Measurements from ENCODE around the gene PCBP2.
"Not testable (repeated sequence)": the region's sequence is repeated elsewhere in the genome, so short reads cannot be mapped to it uniquely, and the experiment has no call there.

PCBP2 gene

GRCh38 chr12:53451661-53452158 is at the start of gene PCBP2:
Gene PCBP2 (plus strand): TSS chr12:53452102. CDS start chr12:53454801, 2,699 bp downstream.
- peak; percentile 99 for DNase-seq (ENCODE audit: low read depth)

DNA sequence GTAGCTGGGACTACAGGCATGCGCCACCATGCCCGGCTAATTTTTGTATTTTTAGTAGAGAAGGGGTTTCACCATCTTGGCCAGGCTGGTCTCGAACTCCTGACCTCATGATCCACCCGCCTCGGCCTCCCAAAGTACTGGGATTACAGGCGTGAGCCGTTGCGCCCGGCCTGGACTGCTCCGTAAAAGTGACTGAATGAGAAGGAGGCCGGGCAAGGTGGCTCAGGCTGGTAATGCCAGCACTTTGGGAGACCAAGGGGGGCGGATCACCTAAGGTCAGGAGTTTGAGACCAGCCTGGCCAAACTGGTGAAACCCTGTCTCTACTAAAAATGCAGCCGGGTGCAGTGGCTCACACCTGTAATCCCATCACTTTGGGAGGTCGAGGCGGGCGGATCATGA is 49.6 kb upstream of the PCBP2 start:
- not testable (repeated sequence) for DNase-seq (ENCODE audit: low read depth)

DNA sequence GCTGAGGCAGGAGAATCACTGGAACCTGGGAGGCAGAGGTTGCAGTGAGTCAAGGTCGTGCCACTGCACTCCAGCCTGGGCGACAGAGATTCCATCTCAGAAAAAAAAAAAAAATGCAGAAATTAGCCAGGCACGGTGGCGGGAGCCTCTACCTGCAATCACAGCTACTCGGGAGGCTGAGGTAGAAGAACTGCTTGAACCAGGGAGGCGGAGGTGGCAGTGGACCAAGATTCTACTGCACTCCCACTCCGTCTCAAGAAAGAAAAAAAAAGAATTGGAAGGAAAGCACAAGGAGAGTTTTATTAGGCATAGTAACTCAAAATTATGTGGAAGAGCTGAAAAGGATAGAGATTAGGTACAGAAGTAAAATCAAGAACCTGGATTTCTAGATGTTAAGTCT is 49.0 kb upstream of the PCBP2 start:
- no peak for DNase-seq (ENCODE audit: low read depth)

GRCh38 chr12:53410951-53411350 is 41.0 kb upstream of the PCBP2 start:
- DNase-seq (ENCODE audit: low read depth) = no peak

- no peak for DNase-seq (ENCODE audit: low read depth)
Observed at GRCh38 chr12:53413485-53414204, 38.3 kb upstream of the PCBP2 start.

DNA sequence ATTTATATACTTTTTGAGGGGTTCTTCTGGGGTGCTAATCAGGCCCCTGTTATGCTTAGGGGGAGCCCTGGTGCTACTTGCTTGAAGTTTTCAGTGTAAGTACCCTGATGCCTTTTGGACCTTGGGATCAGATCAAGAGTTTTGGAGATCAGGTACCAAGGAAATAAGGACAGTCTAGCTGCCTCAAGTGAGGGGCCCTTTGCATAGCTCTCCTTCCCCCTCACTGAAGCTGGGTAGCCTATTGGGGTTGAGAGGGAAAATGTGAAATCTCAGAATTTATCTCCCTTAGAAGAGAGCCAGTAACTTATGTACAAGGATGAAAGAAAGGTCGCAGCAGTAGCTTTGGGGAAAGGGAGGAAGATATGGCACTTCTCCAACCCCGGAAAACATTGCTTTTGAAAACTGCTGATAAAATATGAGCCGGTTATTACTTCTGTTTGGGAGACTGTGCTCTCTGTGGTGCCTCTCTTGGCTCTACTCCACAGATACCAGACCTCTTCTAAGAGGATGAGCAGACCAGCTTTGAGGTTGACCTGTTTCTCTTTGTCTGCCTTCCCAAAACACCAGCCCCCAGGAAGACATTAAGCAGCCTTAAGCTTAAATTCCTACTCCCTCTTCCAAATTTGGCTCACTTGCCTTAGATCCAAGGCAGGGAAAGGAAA is 37.0 kb upstream of the PCBP2 start:
- no peak for DNase-seq (ENCODE audit: low read depth)

GRCh38 chr12:53415752-53416389 is 36.0 kb upstream of the PCBP2 start:
- not testable (repeated sequence) for DNase-seq (ENCODE audit: low read depth)

DNA sequence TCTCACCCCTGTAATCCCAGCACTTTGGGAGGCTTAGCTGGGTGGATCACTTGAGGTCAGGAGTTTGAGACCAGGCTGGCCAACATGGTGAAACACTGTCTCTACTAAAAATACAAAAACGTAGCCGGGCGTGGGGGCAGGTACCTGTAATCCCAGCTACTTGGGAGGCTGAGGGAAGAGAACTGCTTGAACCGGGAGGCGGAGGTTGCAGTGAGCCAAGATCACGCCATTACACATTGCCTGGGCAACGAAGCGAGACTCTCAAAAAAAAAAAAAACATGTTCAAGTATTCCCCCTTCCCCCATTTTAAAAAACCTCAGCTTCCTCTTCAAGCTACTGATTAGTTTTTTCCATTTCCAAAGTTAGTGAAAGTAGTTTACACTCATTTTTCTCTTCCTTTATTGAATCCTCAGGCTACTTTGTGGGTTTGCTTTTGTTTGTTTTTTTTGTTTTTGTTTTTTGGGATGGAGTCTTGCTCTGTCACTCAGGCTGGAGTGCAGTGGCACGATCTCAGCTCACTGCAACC is 34.5 kb upstream of the PCBP2 start:
- DNase-seq (ENCODE audit: low read depth) = not testable (repeated sequence)

DNA sequence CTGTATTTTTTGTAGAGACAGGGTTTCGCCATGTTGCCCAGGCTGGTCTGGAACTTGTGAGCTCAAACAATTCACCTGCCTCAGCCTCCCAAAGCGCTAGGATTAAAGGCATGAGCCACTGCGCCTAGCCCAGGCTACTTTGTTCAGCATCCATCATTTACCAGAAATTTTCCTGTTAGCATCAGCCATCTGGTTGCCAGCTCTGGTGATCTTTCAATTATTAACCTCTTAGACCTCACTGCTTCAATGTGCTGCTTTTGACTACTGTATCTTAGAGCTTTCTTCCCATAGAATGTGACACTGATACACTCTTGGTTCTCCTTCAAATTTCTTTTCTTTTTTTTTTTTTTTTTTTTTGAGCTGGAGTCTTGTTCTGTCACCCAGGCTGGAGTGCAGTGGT is 33.7 kb upstream of the PCBP2 start:
- DNase-seq (ENCODE audit: low read depth) = no peak

- DNase-seq (ENCODE audit: low read depth) = no peak
Observed at GRCh38 chr12:53419756-53420155, 32.1 kb upstream of the PCBP2 start.

DNA sequence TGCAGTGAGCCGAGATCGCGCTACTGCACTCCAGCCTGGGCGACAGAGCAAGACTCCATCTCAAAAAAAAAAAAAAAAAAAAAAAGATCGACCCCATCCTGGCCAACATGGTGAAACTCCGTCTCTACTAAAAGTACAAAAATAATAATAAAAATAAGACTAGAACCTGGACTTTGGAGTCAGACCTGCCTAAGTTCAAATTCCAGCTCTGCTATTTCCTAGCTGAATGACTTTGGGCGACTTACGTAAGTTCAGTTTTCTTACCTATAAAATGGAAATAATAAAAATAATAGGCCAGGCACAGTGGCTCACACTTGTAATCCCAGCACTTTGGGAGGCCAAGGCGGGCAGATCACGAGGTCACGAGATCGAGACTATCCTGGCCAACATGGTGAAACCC is 29.7 kb upstream of the PCBP2 start:
- not testable (repeated sequence) for DNase-seq (ENCODE audit: low read depth)

DNA sequence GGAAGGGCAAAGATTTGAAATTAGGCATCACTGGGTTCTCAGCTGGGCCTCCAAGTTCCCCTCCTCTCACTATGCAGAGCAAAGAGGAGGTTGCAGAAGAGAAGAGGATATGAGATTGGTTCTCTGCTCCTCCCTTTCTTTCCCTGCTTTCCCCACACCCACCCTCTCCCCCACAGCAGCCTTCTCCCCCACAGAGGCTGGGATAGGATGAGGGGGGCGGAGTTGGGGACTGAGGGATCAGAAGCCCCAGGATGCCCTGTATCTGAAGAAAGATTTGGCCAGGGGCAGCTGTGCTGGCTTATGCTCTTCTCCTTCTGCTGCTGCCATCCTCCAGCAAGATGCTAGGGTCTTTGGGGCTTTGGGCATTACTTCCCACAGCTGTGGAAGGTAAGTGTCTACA is 28.3 kb upstream of the PCBP2 start, which contains the start of gene AMHR2:
Gene AMHR2 (plus strand): TSS at position 259 of the 400 bp plus-strand sequence. CDS start 80 bp downstream, at position 339.
- DNase-seq (ENCODE audit: low read depth) = no peak

GRCh38 chr12:53424626-53425514 is 27.0 kb upstream of the PCBP2 start:
- DNase-seq (ENCODE audit: low read depth) = no peak

- no peak for DNase-seq (ENCODE audit: low read depth)
Observed at GRCh38 chr12:53425515-53426150, 26.3 kb upstream of the PCBP2 start.

DNA sequence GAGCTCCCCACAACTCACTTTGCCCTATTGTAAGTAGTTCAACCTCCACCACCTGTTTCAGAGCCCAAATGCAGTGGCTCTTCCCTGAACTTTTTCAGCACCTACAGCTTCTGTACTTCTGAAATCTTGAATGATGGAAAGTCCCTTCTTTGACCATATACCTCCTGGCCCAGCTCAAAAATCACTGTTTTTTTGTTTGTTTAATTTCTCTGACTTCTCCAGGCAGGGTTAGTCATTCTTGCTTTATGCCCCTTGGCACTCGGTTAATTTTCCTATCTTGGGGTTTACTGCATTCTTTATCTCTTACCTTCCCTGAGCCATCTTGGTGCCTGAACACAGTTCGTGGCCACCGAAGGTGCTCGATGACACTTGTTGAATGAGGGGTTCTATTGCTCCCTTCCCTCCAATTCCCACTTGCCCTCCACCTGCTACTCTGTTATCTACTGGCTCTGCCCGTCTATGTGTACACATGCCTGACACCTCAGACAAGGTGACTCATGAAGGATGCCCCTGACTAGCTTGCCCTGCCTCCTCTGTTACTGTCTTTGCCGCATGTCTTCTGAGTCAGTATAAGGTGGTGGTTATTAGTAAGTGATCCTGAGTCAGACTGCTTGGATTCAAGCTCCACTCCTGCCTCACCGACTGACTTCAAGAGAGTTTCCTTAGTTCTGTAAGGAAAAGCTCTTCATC is 23.9 kb upstream of the PCBP2 start:
- DNase-seq (ENCODE audit: low read depth) = peak; percentile 78

DNA sequence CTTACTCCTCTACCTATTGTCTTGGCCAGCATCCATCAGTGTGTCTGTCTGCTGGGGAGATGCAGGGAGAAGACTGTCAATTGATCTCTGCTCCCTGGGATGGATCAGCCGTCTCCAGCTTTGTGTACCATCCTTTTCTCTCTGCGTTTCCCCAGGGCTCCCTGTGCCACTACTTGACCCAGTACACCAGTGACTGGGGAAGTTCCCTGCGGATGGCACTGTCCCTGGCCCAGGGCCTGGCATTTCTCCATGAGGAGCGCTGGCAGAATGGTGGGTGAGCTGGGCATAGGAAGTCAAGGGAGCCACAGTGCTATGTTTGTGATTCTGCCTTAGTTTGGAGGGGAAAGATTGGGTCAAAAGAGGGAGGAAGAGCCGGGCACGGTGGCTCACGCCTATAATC is 23.2 kb upstream of the PCBP2 start:
- no peak for DNase-seq (ENCODE audit: low read depth)

DNA sequence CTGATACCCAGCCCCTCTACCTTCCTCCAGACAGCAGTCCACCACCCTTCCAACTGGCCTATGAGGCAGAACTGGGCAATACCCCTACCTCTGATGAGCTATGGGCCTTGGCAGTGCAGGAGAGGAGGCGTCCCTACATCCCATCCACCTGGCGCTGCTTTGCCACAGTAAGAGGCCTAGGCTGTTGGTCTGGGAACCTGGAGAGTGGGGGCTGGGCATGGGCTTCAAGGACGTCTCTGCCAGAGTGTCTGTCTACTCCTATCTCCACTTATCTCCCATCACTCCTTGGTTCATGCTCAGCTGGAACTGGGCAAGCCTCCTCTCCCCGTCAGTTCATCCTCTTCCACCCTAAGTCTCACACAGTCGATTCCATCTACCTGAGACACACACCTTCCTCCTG is 21.8 kb upstream of the PCBP2 start:
- DNase-seq (ENCODE audit: low read depth) = no peak

GRCh38 chr12:53431187-53431586 is 20.7 kb upstream of the PCBP2 start:
- no peak for DNase-seq (ENCODE audit: low read depth)

DNA sequence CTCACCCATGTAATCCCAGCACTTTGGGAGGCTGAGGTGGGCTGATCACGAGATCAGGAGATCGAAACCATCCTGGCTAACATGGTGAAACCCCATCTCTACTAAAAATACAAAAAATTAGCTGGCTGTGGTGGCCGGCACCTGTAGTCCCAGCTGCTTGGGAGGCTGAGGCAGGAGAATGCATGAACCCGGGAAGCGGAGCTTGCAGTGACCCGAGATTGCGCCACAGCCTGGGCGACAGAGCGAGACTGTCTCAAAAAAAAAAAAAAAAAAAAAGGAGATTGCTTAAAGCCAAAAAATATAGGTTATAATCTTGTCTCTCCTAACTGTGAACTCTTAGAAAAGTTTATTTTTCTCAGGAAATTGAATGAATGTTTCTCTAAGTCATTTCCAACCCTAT is 16.6 kb upstream of the PCBP2 start:
- DNase-seq (ENCODE audit: low read depth) = not testable (repeated sequence)

- DNase-seq (ENCODE audit: low read depth) = not testable (repeated sequence)
Observed at GRCh38 chr12:53439582-53439981, 12.3 kb upstream of the PCBP2 start.
